Jurkat, Clone E6-1 (cell line): ENCODE results near the gene MEPCE.
A peak's percentile ranks its signal among the peaks of the same experiment; 100 is the strongest.

Source experiments
- DNase-seq: peaks from one replicate; pipeline ENCODE4 v3.0.0-alpha.2; 2011; ENCODE audit warnings: low read depth, low spot score
- H3K4me3 ChIP-seq: 2 replicates; pipeline ENCODE4 v1.5.1; 2011; ENCODE audit warnings: mild to moderate bottlenecking, low read length, control low read depth, moderate library complexity

The MEPCE gene

GRCh38 chr7:100476903-100477870 is 47.6 kb downstream of the MEPCE start:
- no peak for DNase-seq
- H3K4me3 ChIP-seq, result no peak overlapping the region

GRCh38 chr7:100477871-100478267 is 48.2 kb downstream of the MEPCE start:
- peak overlapping the region; percentile 83 for H3K4me3 ChIP-seq
- no peak for DNase-seq

- peak within 1 kb of the TSS; percentile 83 for H3K4me3 ChIP-seq
- DNase-seq, result peak; percentile 94
Measured at GRCh38 chr7:100478958-100479660, 49.5 kb downstream of the MEPCE start, which contains the start of gene TSC22D4. TSC22D4 (minus strand) TSS chr7:100479214; CDS start chr7:100478038, 1,176 bp downstream.

- no peak for DNase-seq
- no peak overlapping the region for H3K4me3 ChIP-seq
Measured at GRCh38 chr7:100481466-100481865, 51.8 kb downstream of the MEPCE start.

- H3K4me3 ChIP-seq, result peak overlapping the region; percentile 40
- no peak for DNase-seq
Measured at GRCh38 chr7:100482728-100483089, 53.1 kb downstream of the MEPCE start.

GRCh38 chr7:100483090-100483721 is 53.6 kb downstream of the MEPCE start:
- DNase-seq, result peak; percentile 29
- H3K4me3 ChIP-seq, result peak overlapping the region; percentile 40
